PC-3 (cell line): Measurements from ENCODE around the gene SERPINE2. TPM values are rescaled to one million over a fixed set of nuclear protein-coding genes. Genes with fewer than 3 reads are reported as not detected.

ENCODE experiments used
- ATAC-seq: fragments of 200-7000 bp; cut with Tn5 transposase; 2 replicates; pipeline ENCODE4 v1.9.1; 2020; ENCODE audit warnings: mild to moderate bottlenecking, moderate library complexity
- BruUV-seq: library from RNA; stranded (reverse); fragments of 400-500 nt; replicated peaks from 2 replicates; lab custom pipeline; 2021; lab: Mats Ljungman, UMichigan
- CTCF ChIA-PET: fragments of 300-600 bp; sonication (Branson Sonifier 250); formaldehyde crosslinking; loops from one replicate; lab custom pipeline; 2022; ENCODE audit warnings: antibody characterized with exemption; lab: Charles Lee
- POLR2A ChIA-PET: fragments of 300-600 bp; sonication (Branson Sonifier 250); formaldehyde crosslinking; loops from one replicate; lab custom pipeline; 2022; ENCODE audit warnings: antibody characterized with exemption; ENCODE audit not compliant: unreplicated experiment; lab: Charles Lee
- DNase-seq: peaks from one replicate; pipeline ENCODE4 v3.0.0-alpha.2; 2015
- H2AFZ ChIP-seq: fragments of 300-600 bp; sonication (generic); 2 replicates; pipeline ENCODE4 v1.6.0; 2016; ENCODE audit warnings: antibody characterized with exemption, low read length
- H3F3A ChIP-seq: fragments of 300-600 bp; sonication (generic); one replicate; pipeline ENCODE4 v1.6.0; 2017; ENCODE audit warnings: antibody characterized with exemption, low read length, control low read depth, mild to moderate bottlenecking; ENCODE audit not compliant: unreplicated experiment
- H3K27ac ChIP-seq: fragments of 300-600 bp; sonication (generic); 2 replicates; pipeline ENCODE4 v1.5.1; 2016; ENCODE audit warnings: mild to moderate bottlenecking, low read length
- H3K27me3 ChIP-seq: fragments of 300-600 bp; sonication (generic); 2 replicates; pipeline ENCODE4 v1.6.1; 2016; ENCODE audit warnings: low read length, mixed read lengths
- H3K36me3 ChIP-seq: fragments of 300-600 bp; sonication (generic); 2 replicates; pipeline ENCODE4 v1.6.1; 2016; ENCODE audit warnings: low read depth, mixed run types, low read length, mixed read lengths
- H3K4me1 ChIP-seq: fragments of 300-600 bp; sonication (generic); 2 replicates; pipeline ENCODE4 v1.5.1; 2016; ENCODE audit warnings: low read length; ENCODE audit not compliant: insufficient read depth
- H3K4me2 ChIP-seq: fragments of 300-600 bp; sonication (generic); 2 replicates; pipeline ENCODE4 v1.6.0; 2016; ENCODE audit warnings: low read length
- H3K4me3 ChIP-seq: fragments of 300-600 bp; sonication (generic); 2 replicates; pipeline ENCODE4 v1.5.1; 2016; ENCODE audit warnings: mild to moderate bottlenecking, low read length, mixed read lengths
- H3K79me2 ChIP-seq: fragments of 300-600 bp; sonication (generic); 2 replicates; pipeline ENCODE4 v1.6.1; 2017; ENCODE audit warnings: low read length, mixed read lengths
- H3K9ac ChIP-seq: fragments of 300-600 bp; sonication (generic); 2 replicates; pipeline ENCODE4 v1.6.0; 2016; ENCODE audit warnings: mild to moderate bottlenecking, low read length
- H3K9me2 ChIP-seq: fragments of 300-600 bp; sonication (generic); replicated peaks from 2 replicates; pipeline ENCODE4 v1.6.1; 2016; ENCODE audit warnings: mixed run types, low read length, mixed read lengths
- H3K9me3 ChIP-seq: fragments of 300-600 bp; sonication (generic); 2 replicates; pipeline ENCODE4 v1.6.1; 2016; ENCODE audit warnings: low read length, mixed read lengths
- H4K20me1 ChIP-seq: fragments of 300-600 bp; sonication (generic); 2 replicates; pipeline ENCODE4 v1.6.1; 2016; ENCODE audit warnings: low read length, mixed read lengths
- EZH2 ChIP-seq: fragments of 300-600 bp; sonication (generic); IDR thresholded peaks from one replicate; pipeline ENCODE4 v1.6.1; 2017; ENCODE audit warnings: antibody characterized with exemption, mild to moderate bottlenecking, low read length; ENCODE audit not compliant: unreplicated experiment
- EZH2phosphoT487 ChIP-seq: fragments of 300-600 bp; sonication (generic); IDR thresholded peaks from 2 replicates; pipeline ENCODE4 v1.6.1; 2018; ENCODE audit warnings: mild to moderate bottlenecking, antibody characterized with exemption, low read length, borderline replicate concordance
- intact Hi-C: fragments of 100-400 bp; cut with micrococcal nuclease; formaldehyde crosslinking; loops from 2 replicates; pipeline ENCODE4 v1.9.0; 2023
- total RNA-seq: library from RNA; depleted of rRNA; stranded (reverse); fragments of >200 nt; gene quantifications from 2 replicates; pipeline ENCODE4 v1.2.3, GENCODE V29; 2014
- TF ChIP-seq, protein P1 (sequence below): fragments of 300-600 bp; sonication (generic); conservative IDR thresholded peaks from 2 replicates; pipeline ENCODE4 v1.5.1; 2017; ENCODE audit warnings: antibody characterized with exemption, low read depth, mild to moderate bottlenecking, low read length

Gene SERPINE2
- total RNA-seq, 1 experiment from 2014 or later = 17.1 TPM

DNA sequence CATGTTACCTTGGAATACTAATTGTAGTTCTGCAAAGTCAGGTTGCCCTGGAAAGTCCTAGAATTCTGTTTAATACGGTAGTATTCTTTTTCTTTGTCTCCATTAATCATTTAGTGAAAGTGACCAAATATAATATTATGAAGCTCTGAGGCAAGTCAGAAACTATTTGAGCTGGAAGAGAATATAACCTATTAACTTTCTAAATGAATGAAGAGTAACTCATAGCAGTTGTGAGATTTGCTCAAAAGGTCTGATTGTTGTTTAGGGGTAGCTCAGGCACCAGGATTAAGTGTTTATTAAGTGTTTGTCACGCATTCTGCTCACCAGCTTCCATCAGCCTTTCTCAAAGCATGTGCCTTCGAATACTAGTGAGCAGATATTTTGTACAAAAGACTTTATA, 46.7 kb upstream of the SERPINE2 start:
- no peaks in the 10 kb centered on the region for H3K27me3 ChIP-seq
- H3K4me3 ChIP-seq = peak overlapping the region; percentile 55
- no TSS peak for BruUV-seq
- no peaks in the 10 kb centered on the region for H4K20me1 ChIP-seq
- CTCF ChIA-PET = interaction anchor here (0.6 to 1.2 kb wide), 4 partner anchors 59 to 199 kb away, joined by 3 to 4 read pairs (median 4); no protein-coding TSS in a partner anchor
- H3K4me2 ChIP-seq = peak overlapping the region; percentile 89
- intact Hi-C loops = loop anchor here (1.0 to 2.0 kb wide), 5 partner anchors 47 to 183 kb away; partner anchors contain the start of gene SERPINE2
- peak overlapping the region; percentile 82 for H3K9ac ChIP-seq
- POLR2A ChIA-PET = no interaction called here
- H3K9me2 ChIP-seq = no peaks in the 10 kb centered on the region
- TF ChIP-seq EZH2 = no peak
- TF ChIP-seq, protein P1, sequence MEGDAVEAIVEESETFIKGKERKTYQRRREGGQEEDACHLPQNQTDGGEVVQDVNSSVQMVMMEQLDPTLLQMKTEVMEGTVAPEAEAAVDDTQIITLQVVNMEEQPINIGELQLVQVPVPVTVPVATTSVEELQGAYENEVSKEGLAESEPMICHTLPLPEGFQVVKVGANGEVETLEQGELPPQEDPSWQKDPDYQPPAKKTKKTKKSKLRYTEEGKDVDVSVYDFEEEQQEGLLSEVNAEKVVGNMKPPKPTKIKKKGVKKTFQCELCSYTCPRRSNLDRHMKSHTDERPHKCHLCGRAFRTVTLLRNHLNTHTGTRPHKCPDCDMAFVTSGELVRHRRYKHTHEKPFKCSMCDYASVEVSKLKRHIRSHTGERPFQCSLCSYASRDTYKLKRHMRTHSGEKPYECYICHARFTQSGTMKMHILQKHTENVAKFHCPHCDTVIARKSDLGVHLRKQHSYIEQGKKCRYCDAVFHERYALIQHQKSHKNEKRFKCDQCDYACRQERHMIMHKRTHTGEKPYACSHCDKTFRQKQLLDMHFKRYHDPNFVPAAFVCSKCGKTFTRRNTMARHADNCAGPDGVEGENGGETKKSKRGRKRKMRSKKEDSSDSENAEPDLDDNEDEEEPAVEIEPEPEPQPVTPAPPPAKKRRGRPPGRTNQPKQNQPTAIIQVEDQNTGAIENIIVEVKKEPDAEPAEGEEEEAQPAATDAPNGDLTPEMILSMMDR = no peak
- no peak for TF ChIP-seq EZH2phosphoT487
- ATAC-seq (no peak), DNase-seq (no peak)
- H2AFZ ChIP-seq = no peak overlapping the region
- no peaks in the 10 kb centered on the region for H3K36me3 ChIP-seq
- peak overlapping the region; percentile 97 for H3K27ac ChIP-seq
- no peaks in the 10 kb centered on the region for H3K79me2 ChIP-seq
- peaks cover 35% of the 10 kb centered on the region for H3K4me1 ChIP-seq
- H3F3A ChIP-seq = peaks cover 11% of the 10 kb centered on the region
- H3K9me3 ChIP-seq = no peaks in the 10 kb centered on the region

DNA sequence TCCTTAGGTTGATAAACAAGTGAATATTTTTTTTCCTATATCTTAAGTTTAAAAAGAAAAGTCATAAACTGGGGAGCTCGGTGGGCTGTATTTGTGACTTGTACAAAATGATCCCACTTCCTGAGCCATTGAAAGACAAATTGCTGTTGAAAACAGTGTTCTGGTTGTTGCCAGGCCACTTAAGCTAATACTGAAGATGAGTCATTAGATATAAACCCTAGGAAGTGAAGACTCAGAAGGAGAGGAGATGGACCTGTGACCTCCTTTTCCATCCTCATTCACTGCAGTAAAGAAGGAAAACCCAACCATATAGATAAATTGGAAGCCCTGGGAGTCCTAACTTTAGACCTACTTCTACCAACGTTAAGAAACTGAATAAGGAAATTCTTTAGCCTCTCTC, 46.2 kb upstream of the SERPINE2 start:
- Histone ChIP-seq H3K4me1 (peaks cover 35% of the 10 kb centered on the region), H4K20me1 (no peaks in the 10 kb centered on the region), H2AFZ (no peak overlapping the region), H3K9me2 (no peaks in the 10 kb centered on the region), H3K4me3 (peak overlapping the region; percentile 55), H3K9ac (peak overlapping the region; percentile 82), H3F3A (peaks cover 11% of the 10 kb centered on the region), H3K36me3 (no peaks in the 10 kb centered on the region), H3K9me3 (no peaks in the 10 kb centered on the region), H3K4me2 (peak overlapping the region; percentile 89), H3K79me2 (no peaks in the 10 kb centered on the region), H3K27me3 (no peaks in the 10 kb centered on the region), H3K27ac (peak overlapping the region; percentile 97)
- no TSS peak for BruUV-seq
- no peak for TF ChIP-seq EZH2phosphoT487
- TF ChIP-seq, protein P1 = no peak
- TF ChIP-seq EZH2 = no peak
- DNase-seq (peak; percentile 82), ATAC-seq (peak; percentile 70)
- CTCF ChIA-PET = interaction anchor here (0.5 to 1.2 kb wide), 2 partner anchors 62 to 199 kb away, joined by 3 read pairs; no protein-coding TSS in a partner anchor
- POLR2A ChIA-PET = no interaction called here
- intact Hi-C loops = loop anchor here (2.0 kb wide), 1 partner anchor 90 kb away; no protein-coding TSS in a partner anchor

DNA sequence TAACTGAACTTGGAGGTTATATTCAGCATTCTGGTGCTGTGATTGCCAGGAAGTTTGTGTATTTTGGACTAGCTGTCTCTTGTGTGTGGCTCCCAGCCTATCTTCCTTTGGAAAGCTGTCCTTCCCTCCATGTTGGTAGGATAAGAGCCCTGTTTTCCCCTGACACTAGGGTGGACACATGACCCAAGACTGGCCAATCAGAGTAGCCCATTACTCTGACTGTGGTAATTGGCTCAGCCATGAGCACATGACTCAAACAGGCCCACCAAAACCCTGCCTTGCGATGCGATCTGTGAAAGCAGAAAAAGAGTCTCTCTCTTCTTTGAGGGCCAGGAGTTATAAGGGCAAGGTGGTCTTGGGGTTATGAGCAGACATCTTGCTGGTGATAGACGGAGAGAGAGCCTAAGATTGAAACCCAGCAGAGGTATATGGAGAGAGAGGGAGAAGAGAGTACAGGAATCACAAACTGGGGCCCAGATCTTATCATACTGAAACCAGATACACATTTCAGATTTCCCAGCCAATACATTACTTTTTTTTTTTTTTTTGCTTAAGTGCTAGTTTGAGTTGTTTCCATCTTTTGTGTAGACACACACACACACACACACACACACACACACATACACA, 45.3 kb upstream of the SERPINE2 start:
- no peaks in the 10 kb centered on the region for H3K36me3 ChIP-seq
- no TSS peak for BruUV-seq
- no peaks in the 10 kb centered on the region for H3K27me3 ChIP-seq
- CTCF ChIA-PET = no interaction called here
- no peak for TF ChIP-seq EZH2
- TF ChIP-seq, protein P1 = no peak
- no peak for TF ChIP-seq EZH2phosphoT487
- H3K9me3 ChIP-seq = no peaks in the 10 kb centered on the region
- no peak for DNase-seq
- H3K79me2 ChIP-seq = no peaks in the 10 kb centered on the region
- H2AFZ ChIP-seq = no peak overlapping the region
- POLR2A ChIA-PET = interaction anchor here (0.6 kb wide), 1 partner anchor 132 kb away, joined by 5 read pairs; no protein-coding TSS in a partner anchor
- peak overlapping the region; percentile 97 for H3K27ac ChIP-seq
- intact Hi-C loops = loop anchor here (2.0 kb wide), 1 partner anchor 90 kb away; no protein-coding TSS in a partner anchor
- H3K9ac ChIP-seq = peak overlapping the region; percentile 82
- peaks cover 11% of the 10 kb centered on the region for H3F3A ChIP-seq
- H3K9me2 ChIP-seq = no peaks in the 10 kb centered on the region
- no peaks in the 10 kb centered on the region for H4K20me1 ChIP-seq
- H3K4me1 ChIP-seq = peaks cover 35% of the 10 kb centered on the region
- H3K4me2 ChIP-seq = peak overlapping the region; percentile 89
- H3K4me3 ChIP-seq = no peak overlapping the region
- no peak for ATAC-seq
